A549 (cell line): ENCODE data around the gene CARD11. TPM values are rescaled to one million over a fixed set of nuclear protein-coding genes. Genes with fewer than 3 reads are reported as not detected.

Experiments used
- ATAC-seq, 2 experiments: fragments of 200-7000 bp in 1 of 2; fragments of >200 bp in 1 of 2; cut with Nextera tagmentation in 1 of 2; cut with Tn5 transposase in 1 of 2; 3 replicates each; pipeline versions ENCODE4 v1.8.0 to v1.9.1; 2018 to 2020; ENCODE audit warnings: mild to moderate bottlenecking in 1 of 2, moderate library complexity in 1 of 2
- CTCF ChIA-PET: fragments of 300-600 bp; sonication (Branson Sonifier 250); formaldehyde crosslinking; extraction: SDS; loops from one replicate; lab custom pipeline; 2021; ENCODE audit warnings: antibody characterized with exemption, inconsistent platforms; lab: Yijun Ruan, JAX
- POLR2A ChIA-PET: fragments of 350-600 bp; formaldehyde crosslinking; extraction: SDS; loops from one replicate; lab custom pipeline; 2021; ENCODE audit warnings: antibody characterized with exemption, inconsistent platforms; lab: Yijun Ruan, JAX
- DNase-seq, 2 experiments: peaks; one replicate each; pipeline versions ENCODE4 v3.0.0 to v3.0.0-alpha.2; 2011 to 2016; ENCODE audit warnings: low read depth in 1 of 2, low spot score in 1 of 2
- FAIRE-seq: peaks from 2 replicates; lab custom pipeline; 2011; peaks lifted over from hg19 to GRCh38; lab: Jason Lieb, UNC
- H3K27ac ChIP-seq, 2 experiments: fragments of >200 bp; sonication (Bioruptor Twin); formaldehyde crosslinking; 3 replicates each; pipeline ENCODE4 v1.5.1; 2016 to 2017
- H3K4me1 ChIP-seq: fragments of >200 bp; sonication (Bioruptor Twin); formaldehyde crosslinking; 3 replicates; pipeline ENCODE4 v1.6.1; 2016
- H3K4me2 ChIP-seq: fragments of >200 bp; sonication (Bioruptor Twin); formaldehyde crosslinking; 3 replicates; pipeline ENCODE4 v1.6.1; 2016
- H3K4me3 ChIP-seq: fragments of >200 bp; sonication (Bioruptor Twin); formaldehyde crosslinking; 3 replicates; pipeline ENCODE4 v1.5.1; 2016
- H3K9me3 ChIP-seq: fragments of >200 bp; sonication (Bioruptor Twin); formaldehyde crosslinking; 3 replicates; pipeline ENCODE4 v1.6.1; 2016
- CBX2 ChIP-seq: fragments of 200-600 bp; sonication (generic); IDR thresholded peaks from 2 replicates; pipeline ENCODE4 v1.6.1; 2016; ENCODE audit warnings: low read depth, mild to moderate bottlenecking, borderline replicate concordance
- CBX8 ChIP-seq: fragments of 200-600 bp; sonication (generic); IDR thresholded peaks from 2 replicates; pipeline ENCODE4 v1.6.1; 2016
- FOSB ChIP-seq: fragments of 250-450 bp; sonication (Bioruptor Pico); IDR thresholded peaks from 2 replicates; pipeline ENCODE4 v1.5.0; 2020; ENCODE audit warnings: mild to moderate bottlenecking, moderate library complexity
- GATA3 ChIP-seq: IDR thresholded peaks from 2 replicates; pipeline ENCODE4 v1.6.1; 2012; ENCODE audit warnings: borderline replicate concordance
- HOXA7 ChIP-seq: fragments of 250-450 bp; sonication (Bioruptor Pico); IDR thresholded peaks from 2 replicates; pipeline ENCODE4 v1.5.0; 2020; ENCODE audit warnings: mild to moderate bottlenecking, moderate library complexity
- HOXB13 ChIP-seq: fragments of 250-450 bp; sonication (Bioruptor Pico); IDR thresholded peaks from 2 replicates; pipeline ENCODE4 v1.5.0; 2020; ENCODE audit warnings: low read depth, mild to moderate bottlenecking, moderate library complexity
- JUN ChIP-seq, 2 experiments: fragments of >200 bp; sonication (Bioruptor Twin); formaldehyde crosslinking; IDR thresholded peaks; 2 replicates in 1 of 2; 3 replicates in 1 of 2; pipeline ENCODE4 v1.6.1; 2016 to 2017
- KDM1A ChIP-seq: fragments of 200-600 bp; sonication (generic); IDR thresholded peaks from 2 replicates; pipeline ENCODE4 v1.6.1; 2016; ENCODE audit warnings: low read depth, mild to moderate bottlenecking
- NPAS2 ChIP-seq: fragments of 250-450 bp; sonication (Bioruptor Pico); IDR thresholded peaks from 2 replicates; pipeline ENCODE4 v1.8.0; 2022; ENCODE audit warnings: mild to moderate bottlenecking, moderate library complexity, borderline replicate concordance
- NR3C1 ChIP-seq: fragments of >200 bp; sonication (Bioruptor Twin); formaldehyde crosslinking; IDR thresholded peaks from 3 replicates; pipeline ENCODE4 v1.6.1; 2017
- POLR2AphosphoS2 ChIP-seq: conservative IDR thresholded peaks from 2 replicates; pipeline ENCODE4 v1.6.1; 2012; ENCODE audit warnings: low read length, improper control_type of control experiment, inconsistent platforms
- RAD21 ChIP-seq, 2 experiments: fragments of >200 bp in 1 of 2; sonication (Bioruptor Twin) in 1 of 2; formaldehyde crosslinking in 1 of 2; IDR thresholded peaks in 1 of 2; conservative IDR thresholded peaks in 1 of 2; 2 replicates in 1 of 2; 3 replicates in 1 of 2; pipeline ENCODE4 v1.6.1; 2012 to 2018; ENCODE audit warnings: inconsistent platforms in 1 of 2
- RARB ChIP-seq: fragments of 250-450 bp; sonication (Bioruptor Pico); IDR thresholded peaks from 2 replicates; pipeline ENCODE4 v1.8.0; 2021; ENCODE audit warnings: mild to moderate bottlenecking, moderate library complexity
- RCOR1 ChIP-seq: fragments of 150-350 bp; IDR thresholded peaks from 2 replicates; pipeline ENCODE4 v1.6.1; 2014; ENCODE audit warnings: antibody characterized with exemption, low read length, low read depth
- RNF2 ChIP-seq: fragments of 200-600 bp; sonication (generic); IDR thresholded peaks from 2 replicates; pipeline ENCODE4 v1.6.1; 2016; ENCODE audit warnings: low read depth, mild to moderate bottlenecking, antibody characterized with exemption, moderate library complexity, borderline replicate concordance
- TP53 ChIP-seq: fragments of 250-450 bp; sonication (Bioruptor Pico); IDR thresholded peaks from 2 replicates; pipeline ENCODE4 v1.5.0; 2021; ENCODE audit warnings: mild to moderate bottlenecking, moderate library complexity
- ZC3H11A ChIP-seq: fragments of 450-650 bp; IDR thresholded peaks from 2 replicates; pipeline ENCODE4 v1.6.1; 2014; ENCODE audit warnings: antibody characterized with exemption, mild to moderate bottlenecking
- WGBS: methylation state at CpG from one replicate; pipeline ENCODE4 v1.1.6; 2017; ENCODE audit errors: missing lambda C conversion rate; 5-methylcytosine and 5-hydroxymethylcytosine counted together
- polyA plus RNA-seq, 4 experiments: library from polyadenylated mRNA; depleted of rRNA in 3 of 4; stranded (reverse); fragments of >200 nt; fragmentation: RNase III in 1 of 4; extraction: RNeasy Plus Mini Kit Qiagen cat#74134 plus additional on column Dnase treatment in 1 of 4; gene quantifications; 2 replicates in 3 of 4; 3 replicates in 1 of 4; pipeline ENCODE4 v1.2.3, GENCODE V29; 2011 to 2017
- TF ChIP-seq, protein P1 (sequence below): fragments of 200-600 bp; sonication (generic); IDR thresholded peaks from 2 replicates; pipeline ENCODE4 v1.6.1; 2016; ENCODE audit warnings: antibody characterized with exemption, mild to moderate bottlenecking, moderate library complexity
- TF ChIP-seq, protein P2 (sequence below): IDR thresholded peaks from 2 replicates; pipeline ENCODE4 v1.6.1; 2012
- TF ChIP-seq, protein P3 (sequence below): fragments of >200 bp; sonication (Bioruptor Twin); formaldehyde crosslinking; IDR thresholded peaks from 3 replicates; pipeline ENCODE4 v1.6.1; 2016
- TF ChIP-seq, protein P4 (sequence below): fragments of 450-650 bp; IDR thresholded peaks from 2 replicates; pipeline ENCODE4 v1.6.1; 2014; ENCODE audit warnings: antibody characterized with exemption
- TF ChIP-seq, protein P5 (sequence below): fragments of >200 bp; sonication (Bioruptor Twin); formaldehyde crosslinking; IDR thresholded peaks from 2 replicates; pipeline ENCODE4 v1.6.1; 2016

Gene CARD11
- polyA plus RNA-seq, 2 of the 4 experiments (the other 2 are of a cell fraction): 0.48 to 1.1 TPM

GRCh38 chr7:3034591-3035150 is 9.0 kb downstream of the CARD11 start:
- TF ChIP-seq, protein P1, sequence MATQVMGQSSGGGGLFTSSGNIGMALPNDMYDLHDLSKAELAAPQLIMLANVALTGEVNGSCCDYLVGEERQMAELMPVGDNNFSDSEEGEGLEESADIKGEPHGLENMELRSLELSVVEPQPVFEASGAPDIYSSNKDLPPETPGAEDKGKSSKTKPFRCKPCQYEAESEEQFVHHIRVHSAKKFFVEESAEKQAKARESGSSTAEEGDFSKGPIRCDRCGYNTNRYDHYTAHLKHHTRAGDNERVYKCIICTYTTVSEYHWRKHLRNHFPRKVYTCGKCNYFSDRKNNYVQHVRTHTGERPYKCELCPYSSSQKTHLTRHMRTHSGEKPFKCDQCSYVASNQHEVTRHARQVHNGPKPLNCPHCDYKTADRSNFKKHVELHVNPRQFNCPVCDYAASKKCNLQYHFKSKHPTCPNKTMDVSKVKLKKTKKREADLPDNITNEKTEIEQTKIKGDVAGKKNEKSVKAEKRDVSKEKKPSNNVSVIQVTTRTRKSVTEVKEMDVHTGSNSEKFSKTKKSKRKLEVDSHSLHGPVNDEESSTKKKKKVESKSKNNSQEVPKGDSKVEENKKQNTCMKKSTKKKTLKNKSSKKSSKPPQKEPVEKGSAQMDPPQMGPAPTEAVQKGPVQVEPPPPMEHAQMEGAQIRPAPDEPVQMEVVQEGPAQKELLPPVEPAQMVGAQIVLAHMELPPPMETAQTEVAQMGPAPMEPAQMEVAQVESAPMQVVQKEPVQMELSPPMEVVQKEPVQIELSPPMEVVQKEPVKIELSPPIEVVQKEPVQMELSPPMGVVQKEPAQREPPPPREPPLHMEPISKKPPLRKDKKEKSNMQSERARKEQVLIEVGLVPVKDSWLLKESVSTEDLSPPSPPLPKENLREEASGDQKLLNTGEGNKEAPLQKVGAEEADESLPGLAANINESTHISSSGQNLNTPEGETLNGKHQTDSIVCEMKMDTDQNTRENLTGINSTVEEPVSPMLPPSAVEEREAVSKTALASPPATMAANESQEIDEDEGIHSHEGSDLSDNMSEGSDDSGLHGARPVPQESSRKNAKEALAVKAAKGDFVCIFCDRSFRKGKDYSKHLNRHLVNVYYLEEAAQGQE: no peak
- TF ChIP-seq RAD21 (conservative IDR thresholded peaks at IDR 0.05 in 1 of 2, IDR thresholded peaks at IDR 0.05 in 1 of 2) (no peak), TP53 (no peak), HOXB13 (CRISPR knock-in tag) (no peak), RCOR1 (no peak)
- TF ChIP-seq, protein P2, sequence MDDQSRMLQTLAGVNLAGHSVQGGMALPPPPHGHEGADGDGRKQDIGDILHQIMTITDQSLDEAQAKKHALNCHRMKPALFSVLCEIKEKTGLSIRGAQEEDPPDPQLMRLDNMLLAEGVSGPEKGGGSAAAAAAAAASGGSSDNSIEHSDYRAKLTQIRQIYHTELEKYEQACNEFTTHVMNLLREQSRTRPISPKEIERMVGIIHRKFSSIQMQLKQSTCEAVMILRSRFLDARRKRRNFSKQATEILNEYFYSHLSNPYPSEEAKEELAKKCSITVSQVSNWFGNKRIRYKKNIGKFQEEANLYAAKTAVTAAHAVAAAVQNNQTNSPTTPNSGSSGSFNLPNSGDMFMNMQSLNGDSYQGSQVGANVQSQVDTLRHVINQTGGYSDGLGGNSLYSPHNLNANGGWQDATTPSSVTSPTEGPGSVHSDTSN: no peak
- H3K4me1 ChIP-seq: no peaks in the 10 kb centered on the region
- ATAC-seq (no peak), DNase-seq (no peak), FAIRE-seq (no peak)
- no peak overlapping the region for H3K4me2 ChIP-seq
- no peak overlapping the region for H3K4me3 ChIP-seq
- ChIA-PET POLR2A (no interaction called here), CTCF (no interaction called here)
- H3K27ac ChIP-seq: no peak overlapping the region
- no peaks in the 10 kb centered on the region for H3K9me3 ChIP-seq
- WGBS: 88% methylated on average over 26 of the region's 26 CpGs

GRCh38 chr7:3033581-3033980 is 10.1 kb downstream of the CARD11 start:
- TF ChIP-seq, protein P3, sequence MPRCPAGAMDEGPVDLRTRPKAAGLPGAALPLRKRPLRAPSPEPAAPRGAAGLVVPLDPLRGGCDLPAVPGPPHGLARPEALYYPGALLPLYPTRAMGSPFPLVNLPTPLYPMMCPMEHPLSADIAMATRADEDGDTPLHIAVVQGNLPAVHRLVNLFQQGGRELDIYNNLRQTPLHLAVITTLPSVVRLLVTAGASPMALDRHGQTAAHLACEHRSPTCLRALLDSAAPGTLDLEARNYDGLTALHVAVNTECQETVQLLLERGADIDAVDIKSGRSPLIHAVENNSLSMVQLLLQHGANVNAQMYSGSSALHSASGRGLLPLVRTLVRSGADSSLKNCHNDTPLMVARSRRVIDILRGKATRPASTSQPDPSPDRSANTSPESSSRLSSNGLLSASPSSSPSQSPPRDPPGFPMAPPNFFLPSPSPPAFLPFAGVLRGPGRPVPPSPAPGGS: no peak
- TF ChIP-seq CBX8 (no peak), ZC3H11A (no peak), KDM1A (no peak), CBX2 (no peak), NR3C1 (no peak), FOSB (CRISPR knock-in tag) (no peak), RCOR1 (no peak), GATA3 (no peak)
- TF ChIP-seq, protein P4, sequence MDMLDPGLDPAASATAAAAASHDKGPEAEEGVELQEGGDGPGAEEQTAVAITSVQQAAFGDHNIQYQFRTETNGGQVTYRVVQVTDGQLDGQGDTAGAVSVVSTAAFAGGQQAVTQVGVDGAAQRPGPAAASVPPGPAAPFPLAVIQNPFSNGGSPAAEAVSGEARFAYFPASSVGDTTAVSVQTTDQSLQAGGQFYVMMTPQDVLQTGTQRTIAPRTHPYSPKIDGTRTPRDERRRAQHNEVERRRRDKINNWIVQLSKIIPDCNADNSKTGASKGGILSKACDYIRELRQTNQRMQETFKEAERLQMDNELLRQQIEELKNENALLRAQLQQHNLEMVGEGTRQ: no peak
- TF ChIP-seq, protein P5, sequence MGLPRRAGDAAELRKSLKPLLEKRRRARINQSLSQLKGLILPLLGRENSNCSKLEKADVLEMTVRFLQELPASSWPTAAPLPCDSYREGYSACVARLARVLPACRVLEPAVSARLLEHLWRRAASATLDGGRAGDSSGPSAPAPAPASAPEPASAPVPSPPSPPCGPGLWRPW: no peak
- peaks cover 8% of the 10 kb centered on the region for H3K4me1 ChIP-seq
- H3K27ac ChIP-seq: no peak overlapping the region
- ATAC-seq (no peak), DNase-seq (no peak), FAIRE-seq (no peak)
- POLR2A ChIA-PET: no interaction called here
- CTCF ChIA-PET: interaction anchor here (1.6 kb wide), 1 partner anchor 56 kb away, joined by 3 read pairs; no protein-coding TSS in a partner anchor
- no peak overlapping the region for H3K4me2 ChIP-seq
- no peak overlapping the region for H3K4me3 ChIP-seq
- H3K9me3 ChIP-seq: no peaks in the 10 kb centered on the region
- WGBS: 83% methylated on average over 12 of the region's 12 CpGs

- no peaks in the 10 kb centered on the region for H3K9me3 ChIP-seq
- FAIRE-seq (no peak), ATAC-seq (no peak), DNase-seq (no peak)
- H3K4me2 ChIP-seq: no peak overlapping the region
- 85% methylated on average over 7 of the region's 7 CpGs for WGBS
- H3K4me1 ChIP-seq: peaks cover 11% of the 10 kb centered on the region
- no peak for TF ChIP-seq RNF2
- TF ChIP-seq HOXA7 (CRISPR knock-in tag): no peak
- no peak for TF ChIP-seq RARB (CRISPR knock-in tag)
- TF ChIP-seq GATA3: no peak
- TF ChIP-seq JUN (IDR thresholded peaks at IDR 0.05): no peak
- no peak for TF ChIP-seq POLR2AphosphoS2
- no peak for TF ChIP-seq NPAS2 (CRISPR knock-in tag)
- no peak overlapping the region for H3K27ac ChIP-seq
- ChIA-PET POLR2A (no interaction called here), CTCF (interaction anchor here (1.0 to 1.6 kb wide), 2 partner anchors 9 to 56 kb away, joined by 3 read pairs; no protein-coding TSS in a partner anchor)
- no peak overlapping the region for H3K4me3 ChIP-seq
These were observed 10.5 kb downstream of the CARD11 start for GRCh38 chr7:3033136-3033535.
